NCI-H510A (cell line): Measurements from ENCODE around the gene FAF2.
"Not testable (repeated sequence)": the region's sequence is repeated elsewhere in the genome, so short reads cannot be mapped to it uniquely, and the experiment has no call there.

Experiments used
- DNase-seq: peaks from one replicate; lab custom pipeline; 2025; lab: John Stamatoyannopoulos, UW

FAF2 gene

DNA sequence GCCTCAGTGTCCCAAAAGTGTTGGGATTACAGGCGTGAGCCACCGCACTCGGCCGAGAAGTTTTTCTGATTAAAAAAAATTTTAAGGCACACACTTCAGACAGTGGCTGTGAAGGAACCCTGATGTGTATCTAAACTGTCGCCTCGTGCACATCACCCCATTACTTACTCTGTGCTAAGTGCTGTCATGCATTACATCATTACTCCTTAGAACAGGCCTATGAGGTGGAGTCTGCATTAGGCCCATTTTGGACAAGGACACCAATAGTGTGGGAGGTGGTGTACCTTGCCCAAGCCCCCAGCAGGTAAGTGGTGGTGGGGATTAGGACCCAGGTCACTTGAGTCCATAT, 97.2 kb downstream of the FAF2 start:
- no peak for DNase-seq

DNA sequence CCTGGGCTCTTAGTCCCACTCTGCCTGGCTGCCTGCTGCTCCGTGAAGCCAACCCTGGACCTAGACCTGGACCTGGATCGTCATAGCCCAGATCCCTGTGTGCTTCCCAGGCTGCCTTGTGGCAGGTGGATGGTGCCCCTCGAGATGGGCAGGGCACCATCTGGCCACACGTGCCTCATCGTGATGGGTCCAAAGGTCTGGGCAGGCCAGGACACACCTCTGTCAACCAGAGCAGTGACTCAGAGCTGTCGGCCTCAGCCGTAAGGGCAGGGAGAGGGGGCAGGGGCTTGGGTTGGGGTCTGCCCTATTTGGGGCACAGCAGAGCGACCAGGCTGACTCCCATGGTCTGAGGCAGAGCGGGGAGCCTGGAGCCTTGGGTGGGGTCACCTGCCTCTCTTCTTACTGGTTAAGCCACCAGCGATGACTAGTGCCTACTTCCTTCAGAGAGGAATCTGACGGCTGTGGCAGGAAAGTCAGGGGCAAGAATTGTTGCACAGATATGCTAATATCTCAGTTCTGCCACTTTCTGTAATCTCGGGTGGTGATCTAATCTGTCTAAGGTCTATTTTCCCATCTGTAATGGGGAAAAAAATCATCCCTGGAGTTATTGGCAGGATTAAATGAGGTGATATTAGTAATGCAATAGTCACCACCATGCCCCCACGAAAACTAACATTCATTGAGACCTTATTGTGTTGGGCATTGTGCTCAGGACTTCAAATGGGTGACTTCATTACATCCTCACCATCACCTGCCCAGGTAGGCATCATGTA, 97.7 kb downstream of the FAF2 start:
- no peak for DNase-seq

DNA sequence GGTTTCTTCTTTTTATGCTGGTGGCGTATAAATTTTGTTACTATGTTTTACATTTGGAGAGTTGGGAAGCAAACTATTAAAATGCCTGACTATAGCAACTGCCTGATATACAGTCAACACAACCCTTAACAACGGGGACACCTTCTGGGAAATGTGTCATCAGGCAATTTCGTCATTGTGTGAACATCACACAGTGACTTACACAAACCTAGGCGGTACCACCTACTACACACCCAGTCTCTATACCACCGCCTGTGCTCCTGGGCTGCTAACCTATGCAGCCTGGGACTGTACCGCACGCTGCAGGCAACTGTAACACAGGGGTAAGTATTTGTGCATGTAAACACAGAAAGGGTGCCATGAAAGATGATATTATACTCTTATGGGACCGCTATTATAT, 99.6 kb downstream of the FAF2 start:
- no peak for DNase-seq

DNA sequence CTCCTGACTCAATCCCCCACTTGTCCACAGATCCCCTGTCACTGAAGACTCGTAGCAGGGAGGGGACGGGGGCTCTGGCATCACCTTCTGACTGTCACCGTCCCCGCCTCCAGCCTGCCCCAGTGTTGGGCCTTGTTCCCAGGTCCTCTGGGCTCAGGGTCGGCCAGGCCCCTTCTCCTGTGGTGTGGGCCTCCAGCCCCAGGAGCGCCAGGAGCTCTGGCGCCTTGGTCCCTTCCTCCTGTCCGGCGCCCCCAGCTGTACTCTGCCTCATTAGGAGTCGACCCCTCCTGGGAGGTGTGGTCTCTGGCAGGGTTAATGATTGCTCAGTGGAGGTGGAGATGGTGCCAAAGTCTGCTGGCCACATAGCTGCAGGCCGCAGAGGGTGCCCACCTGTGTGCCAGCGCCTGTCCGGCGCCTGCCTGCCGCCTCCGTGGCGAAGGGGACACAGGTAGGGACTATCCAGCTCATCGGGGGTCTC, 100.8 kb downstream of the FAF2 start, which contains the start of gene CDHR2:
Gene CDHR2 (plus strand): TSS at position 376 of the 478 bp plus-strand sequence. CDS start 16,011 bp downstream, outside the sequence.
- DNase-seq: no peak

DNA sequence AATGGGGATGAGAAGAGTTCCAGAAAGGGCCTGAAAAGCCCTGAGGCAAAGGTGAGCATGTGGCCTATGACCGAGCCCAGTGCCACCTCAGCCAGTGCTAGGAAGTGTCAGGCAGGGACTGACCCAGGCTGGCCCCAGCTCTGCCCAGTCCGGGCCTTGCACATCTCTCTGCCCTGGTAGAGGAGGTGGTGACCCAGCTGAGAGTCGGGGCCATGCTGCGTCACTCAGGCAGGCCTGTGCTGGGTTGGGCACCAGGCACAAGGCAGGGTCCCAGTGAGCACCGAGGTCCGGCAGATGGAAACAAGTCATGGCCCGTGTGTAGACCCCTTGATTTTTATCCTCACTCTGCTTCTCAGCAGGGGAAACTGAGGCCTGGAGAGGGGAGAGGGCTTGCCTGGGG, 101.7 kb downstream of the FAF2 start:
- DNase-seq: no peak

DNA sequence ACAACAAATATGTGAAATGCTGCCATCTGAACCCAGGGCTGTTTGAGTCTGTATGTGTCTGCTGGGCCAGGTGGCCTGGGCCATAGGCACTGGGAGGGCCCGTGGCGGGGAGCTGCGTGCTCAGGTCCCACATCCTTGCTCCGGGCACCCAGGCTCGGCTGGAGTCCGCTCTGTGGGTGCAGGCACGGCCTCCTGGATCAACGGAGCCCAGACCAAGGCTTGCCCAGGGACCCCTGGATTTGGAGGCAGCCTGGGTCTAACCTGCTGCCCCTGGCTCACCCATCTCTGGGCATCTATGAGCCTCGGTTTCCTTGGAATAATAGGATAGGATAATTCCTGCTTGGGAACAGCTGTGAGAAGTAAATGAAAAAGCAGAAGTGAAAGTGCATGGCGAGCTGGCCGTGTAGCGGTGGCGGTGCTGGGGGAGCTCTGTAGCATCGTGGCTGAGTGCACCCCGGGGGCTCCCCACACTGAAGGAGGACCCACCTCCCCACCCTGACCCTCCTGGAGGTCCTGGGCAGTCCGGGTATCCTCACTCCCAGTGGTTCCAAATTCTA, 102.2 kb downstream of the FAF2 start:
- DNase-seq: no peak

DNA sequence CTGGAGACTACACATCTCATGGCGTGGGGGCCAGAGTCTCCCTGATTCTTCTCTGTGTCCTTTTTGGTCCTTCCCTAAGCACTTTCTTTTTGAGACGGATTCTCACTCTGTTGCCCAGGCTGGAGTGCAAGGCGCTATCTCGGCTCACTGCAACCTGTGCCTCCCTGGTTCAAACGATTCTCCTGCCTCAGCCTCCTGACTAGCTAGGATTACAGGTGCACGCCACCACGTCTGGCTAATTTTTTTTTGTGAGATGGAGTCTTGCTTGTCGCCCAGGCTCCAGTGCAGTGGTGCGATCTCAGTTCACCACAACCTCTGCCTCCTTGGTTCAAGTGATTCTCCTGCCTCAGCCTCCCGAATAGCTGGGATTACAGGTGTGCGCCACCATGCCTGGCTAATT, 102.8 kb downstream of the FAF2 start:
- not testable (repeated sequence) for DNase-seq

DNA sequence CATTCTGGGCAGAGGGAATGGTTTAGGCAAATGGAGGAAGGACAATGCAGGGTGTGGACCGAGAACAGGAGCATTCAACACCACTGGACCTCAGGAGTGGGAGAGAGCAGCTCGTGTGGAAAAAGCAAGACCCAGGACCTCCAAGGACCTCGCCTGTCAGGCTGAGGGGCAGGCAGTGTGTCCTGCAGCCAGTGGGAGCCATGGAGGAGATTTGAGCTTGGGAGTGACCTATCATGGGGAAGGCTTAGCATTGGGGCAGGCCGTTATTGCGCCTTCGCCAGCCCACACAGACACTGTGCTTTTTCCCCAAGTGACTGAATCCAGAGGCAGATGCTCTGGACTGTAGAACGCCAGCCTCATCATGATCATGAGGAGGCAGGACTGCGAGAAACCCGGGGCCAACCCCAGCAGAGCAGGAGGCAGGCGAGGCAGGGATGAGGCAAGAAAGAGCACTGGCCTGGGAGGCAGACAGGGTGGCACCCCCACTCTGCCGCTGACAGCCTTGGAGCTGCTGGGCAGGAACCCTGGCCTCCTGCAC, 104.2 kb downstream of the FAF2 start:
- no peak for DNase-seq

DNA sequence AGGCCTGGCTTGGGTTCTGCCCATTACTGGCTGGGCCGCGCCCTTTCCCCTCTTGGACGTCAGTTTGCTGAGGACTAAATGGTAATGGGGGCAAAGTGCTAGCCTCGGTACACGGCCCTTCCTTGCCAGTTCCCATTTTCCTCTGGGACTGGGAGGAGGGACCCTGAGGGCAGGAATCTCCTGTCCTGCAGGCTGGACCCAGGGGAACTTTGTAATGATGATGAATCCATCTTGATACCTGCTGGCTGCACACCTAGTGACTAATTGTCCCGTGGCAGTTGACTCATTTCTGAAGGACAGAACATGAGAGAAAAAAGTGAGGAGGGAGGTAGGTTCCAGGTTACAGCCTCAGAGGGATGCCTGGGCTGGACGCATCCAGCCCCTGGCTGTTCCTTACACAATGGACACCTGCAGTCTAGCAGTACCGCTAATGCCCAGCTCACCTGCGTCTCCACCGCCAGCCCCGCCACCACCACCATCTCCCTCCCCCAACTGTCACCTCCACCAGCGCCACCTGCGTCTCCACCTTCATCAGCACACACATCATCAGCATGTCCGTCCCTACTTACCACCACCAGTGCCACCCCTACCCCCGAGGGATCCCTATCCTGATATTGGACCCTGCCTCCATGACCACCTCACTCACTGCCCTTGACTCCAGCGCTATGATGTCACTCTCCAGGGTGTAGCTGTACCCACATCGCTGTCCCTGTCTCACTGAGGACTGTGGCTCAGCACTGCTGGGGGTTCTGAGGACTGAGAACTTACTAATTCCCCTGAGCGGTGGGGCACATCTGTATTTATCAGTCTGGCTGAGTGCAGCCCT, 105.3 kb downstream of the FAF2 start:
- no peak for DNase-seq

DNA sequence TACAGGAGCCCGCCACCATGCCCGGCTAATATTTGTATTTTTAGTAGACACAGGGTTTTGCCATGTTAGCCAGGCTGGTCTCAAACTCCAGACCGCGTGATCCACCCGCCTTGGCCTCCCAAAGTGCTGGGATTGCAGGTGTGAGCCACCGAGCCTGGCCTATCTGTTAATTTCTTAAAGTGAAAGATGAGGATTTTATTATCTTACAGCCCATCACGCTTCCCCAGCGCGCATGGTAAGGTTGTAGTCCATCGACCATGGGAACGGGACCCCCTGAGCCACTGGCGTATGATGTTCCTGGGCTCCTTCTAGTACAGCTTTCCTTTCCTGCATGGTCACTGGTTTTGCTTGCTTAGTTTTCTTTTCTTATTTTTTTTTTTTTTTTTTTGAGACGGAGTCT, 109.7 kb downstream of the FAF2 start:
- no peak for DNase-seq
